Stomach (tissue), 9 donors: ENCODE results near the gene DOCK2. TPM values are rescaled to one million over a fixed set of nuclear protein-coding genes. Genes with fewer than 3 reads are reported as not detected.

Experiments used
- DNase-seq, 2 donors: peaks; one replicate each; pipeline versions ENCODE4 v3.0.0 to v3.0.0-alpha.2; 2013 to 2019
- H3K27ac ChIP-seq, 5 donors: fragments of 200-600 bp in 4 of 5; sonication (generic) in 4 of 5; one replicate each; pipeline ENCODE4 v1.5.1; 2013 to 2019; ENCODE audit warnings: mild to moderate bottlenecking in 1 of 5, moderate library complexity in 1 of 5
- H3K27me3 ChIP-seq, 3 donors: fragments of 200-600 bp; sonication (generic); one replicate each; pipeline ENCODE4 v1.5.1; 2017 to 2019; ENCODE audit warnings: mixed run types in 1 of 3
- H3K36me3 ChIP-seq, 4 donors: fragments of 200-600 bp; sonication (generic); 1 replicate in 3 of 4; 2 replicates in 1 of 4; pipeline ENCODE4 v1.5.1; 2016 to 2019
- H3K4me1 ChIP-seq, 4 donors: fragments of 200-600 bp; sonication (generic); one replicate each; pipeline ENCODE4 v1.5.1; 2016 to 2019
- H3K4me3 ChIP-seq, 4 donors: fragments of 200-600 bp; sonication (generic) in 3 of 4; one replicate each; pipeline ENCODE4 v1.5.1; 2016 to 2019; ENCODE audit warnings: mild to moderate bottlenecking in 1 of 4
- H3K9me3 ChIP-seq, 4 donors: fragments of 200-600 bp; sonication (generic); one replicate each; pipeline ENCODE4 v1.5.1; 2016 to 2019
- CTCF ChIP-seq, 7 experiments: fragments of 450-650 bp in 4 of 7; fragments of 200-600 bp in 3 of 7; sonication (generic) in 3 of 7; IDR thresholded peaks; one replicate each; pipeline ENCODE4 v1.5.1; 2016 to 2019; ENCODE audit warnings: antibody characterized with exemption in 7 of 7, control low read depth in 2 of 7, mild to moderate bottlenecking in 1 of 7
- EP300 ChIP-seq: sonication (generic); formaldehyde crosslinking; IDR thresholded peaks from one replicate; pipeline ENCODE4 v1.6.1; 2017; ENCODE audit warnings: antibody characterized with exemption
- POLR2A ChIP-seq, 4 donors: fragments of 450-650 bp; IDR thresholded peaks; one replicate each; pipeline ENCODE4 v1.6.1; 2016; ENCODE audit warnings: antibody characterized with exemption in 4 of 4, control low read depth in 2 of 4, mild to moderate bottlenecking in 1 of 4, moderate library complexity in 1 of 4
- POLR2AphosphoS5 ChIP-seq, 3 donors: sonication (generic); formaldehyde crosslinking; IDR thresholded peaks; one replicate each; pipeline ENCODE4 v1.6.1; 2016; ENCODE audit warnings: antibody characterized with exemption in 3 of 3
- whole genome bisulfite sequencing, 5 donors: extraction: QIAGEN DNeasy Blood & Tissue Kit in 3 of 5; methylation state at CpG; one replicate each; pipeline versions ENCODE4 v1.1.5 to v1.1.7; 2013 to 2018; 5-methylcytosine and 5-hydroxymethylcytosine counted together
- intact Hi-C: fragments of 100-400 bp; cut with DNase I; formaldehyde crosslinking; loops from one replicate; pipeline ENCODE4 v1.15.1; 2023; ENCODE audit warnings: low total_unique reads
- polyA plus RNA-seq, 3 donors: library from polyadenylated mRNA; stranded (reverse); fragments of 200-250 nt; gene quantifications; one replicate each; pipeline ENCODE4 v1.2.3, GENCODE V29; 2013
- total RNA-seq, 5 donors: library from RNA; depleted of rRNA; stranded (reverse); fragments of >200 nt; gene quantifications; one replicate each; pipeline versions ENCODE4 v1.1.0 to v1.2.3, GENCODE V29; 2014 to 2016
- donor health status: healthy with polysubstance abuse.
- donor health status: Bipolar disorder and iron deficiency.
- donor health status: healthy.

DOCK2 gene
- total and polyA plus RNA-seq, 8 donors = 2.1 to 50.2 (median 8.5) TPM

GRCh38 chr5:169701910-169702451 is 64.9 kb downstream of the DOCK2 start:
- Histone ChIP-seq H3K27me3 (peaks cover 0 to 10% (median 0%) of the 10 kb centered on the region in 3 donors), H3K4me3 (no peak overlapping the region), H3K9me3 (no peaks in the 10 kb centered on the region), H3K4me1 (no peaks in the 10 kb centered on the region), H3K27ac (no peak overlapping the region), H3K36me3 (peaks cover 0 to 38% (median 10%) of the 10 kb centered on the region in 4 donors)
- 50 to 57% (median 55%) methylated on average over 8 of the region's 8 CpGs for WGBS, 5 donors
- peak in 1 of 2 donors; percentile 55 for DNase-seq
- intact Hi-C loops = no loop called here
- no peak for TF ChIP-seq EP300
- TF ChIP-seq CTCF (IDR thresholded peaks at IDR 0.05) = peak in 1 of 7 experiments; percentile 16

GRCh38 chr5:169702693-169703481 is 65.8 kb downstream of the DOCK2 start:
- no peak overlapping the region for H3K4me3 ChIP-seq
- TF ChIP-seq EP300 = no peak
- no peak for TF ChIP-seq POLR2AphosphoS5 (IDR thresholded peaks at IDR 0.05)
- no peak for TF ChIP-seq CTCF (IDR thresholded peaks at IDR 0.05)
- no peak for TF ChIP-seq POLR2A (IDR thresholded peaks at IDR 0.05)
- H3K36me3 ChIP-seq = peaks cover 0 to 37% (median 10%) of the 10 kb centered on the region in 4 donors
- peak in 1 of 2 donors; percentile 18 for DNase-seq
- H3K4me1 ChIP-seq = no peaks in the 10 kb centered on the region
- H3K27me3 ChIP-seq = peaks cover 0 to 10% (median 0%) of the 10 kb centered on the region in 3 donors
- H3K9me3 ChIP-seq = no peaks in the 10 kb centered on the region
- no peak overlapping the region for H3K27ac ChIP-seq
- intact Hi-C loops = no loop called here
- WGBS, 5 donors = 72 to 81% (median 77%) methylated on average over 7 of the region's 7 CpGs

- H3K27me3 ChIP-seq = peaks cover 0 to 10% (median 0%) of the 10 kb centered on the region in 3 donors
These were observed 66.7 kb downstream of the DOCK2 start for GRCh38 chr5:169703813-169704212.

DNA sequence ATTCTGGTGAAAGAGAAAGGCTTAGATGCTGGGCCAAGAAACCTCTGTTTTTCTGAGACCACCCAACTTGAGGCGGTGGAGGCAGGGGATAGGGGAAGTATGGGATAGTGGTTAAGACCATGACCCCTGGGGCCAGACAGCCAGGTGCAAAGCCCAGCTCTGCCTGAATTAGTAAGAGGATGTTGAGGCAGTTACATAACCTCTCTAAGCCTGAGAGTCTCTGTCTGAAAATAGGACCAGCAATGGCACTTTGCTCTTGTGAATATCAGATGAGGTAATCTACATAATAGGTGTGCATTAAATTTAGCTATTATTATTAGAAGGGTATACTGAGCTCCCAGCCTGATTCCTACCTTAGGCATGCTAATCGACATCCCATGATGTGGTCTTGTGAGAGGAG is 68.2 kb downstream of the DOCK2 start:
- no peak for DNase-seq
- TF ChIP-seq CTCF (IDR thresholded peaks at IDR 0.05) (no peak), EP300 (no peak), POLR2AphosphoS5 (IDR thresholded peaks at IDR 0.05) (no peak), POLR2A (IDR thresholded peaks at IDR 0.05) (no peak)
- Histone ChIP-seq H3K4me1 (no peaks in the 10 kb centered on the region), H3K27ac (no peak overlapping the region), H3K27me3 (peaks cover 0 to 3% (median 0%) of the 10 kb centered on the region in 3 donors), H3K9me3 (no peaks in the 10 kb centered on the region), H3K36me3 (peaks cover 0 to 15% (median 2%) of the 10 kb centered on the region in 4 donors), H3K4me3 (no peak overlapping the region)
- intact Hi-C loops = no loop called here
- 87 to 96% (median 91%) methylated on average over 2 of the region's 2 CpGs for WGBS, 5 donors

More at GRCh38 chr5:169703813-169704212, 66.7 kb downstream of the DOCK2 start:
- Histone ChIP-seq H3K9me3 (no peaks in the 10 kb centered on the region), H3K4me3 (no peak overlapping the region), H3K4me1 (no peaks in the 10 kb centered on the region), H3K36me3 (peaks cover 0 to 30% (median 7%) of the 10 kb centered on the region in 4 donors), H3K27ac (no peak overlapping the region)
- WGBS, 5 donors = 50 to 71% (median 59%) methylated on average over 2 of the region's 2 CpGs
- intact Hi-C loops = no loop called here
- TF ChIP-seq CTCF (IDR thresholded peaks at IDR 0.05) (no peak), POLR2A (IDR thresholded peaks at IDR 0.05) (no peak), POLR2AphosphoS5 (IDR thresholded peaks at IDR 0.05) (no peak), EP300 (no peak)
- no peak for DNase-seq
